Loucy (cell line): ENCODE measurements around the gene EGFLAM.

Experiments used
- H2AFZ ChIP-seq: fragments of 200-600 bp; sonication (generic); 2 replicates; pipeline ENCODE4 v1.6.0; 2016; ENCODE audit warnings: antibody characterized with exemption, mild to moderate bottlenecking, low read length, moderate library complexity
- H3F3A ChIP-seq: fragments of 200-600 bp; 2 replicates; pipeline ENCODE4 v1.6.0; 2016; ENCODE audit warnings: antibody characterized with exemption, low read depth, mild to moderate bottlenecking
- H3K27me3 ChIP-seq: fragments of 200-600 bp; sonication (generic); 2 replicates; pipeline ENCODE4 v1.6.1; 2014; ENCODE audit warnings: low read length, mild to moderate bottlenecking; ENCODE audit not compliant: insufficient read depth, poor library complexity, severe bottlenecking
- H3K36me3 ChIP-seq: fragments of 200-600 bp; sonication (generic); 2 replicates; pipeline ENCODE4 v1.6.1; 2016; ENCODE audit warnings: low read length; ENCODE audit not compliant: insufficient read depth
- H3K4me1 ChIP-seq: fragments of 200-600 bp; sonication (generic); 2 replicates; pipeline ENCODE4 v1.5.1; 2014; ENCODE audit warnings: low read length, mild to moderate bottlenecking; ENCODE audit not compliant: insufficient read depth, poor library complexity, severe bottlenecking
- H3K4me2 ChIP-seq: fragments of 200-600 bp; sonication (generic); 2 replicates; pipeline ENCODE4 v1.6.0; 2014; ENCODE audit warnings: antibody characterized with exemption, low read length, low read depth, mild to moderate bottlenecking; ENCODE audit not compliant: poor library complexity, severe bottlenecking
- H3K4me3 ChIP-seq: fragments of 200-600 bp; sonication (generic); 2 replicates; pipeline ENCODE4 v1.5.1; 2014; ENCODE audit warnings: low read length, mild to moderate bottlenecking, mixed read lengths; ENCODE audit not compliant: poor library complexity, severe bottlenecking
- H3K79me2 ChIP-seq: fragments of 200-600 bp; sonication (generic); 2 replicates; pipeline ENCODE4 v1.6.1; 2014; ENCODE audit warnings: low read length; ENCODE audit not compliant: insufficient read depth
- H3K9ac ChIP-seq: fragments of 200-600 bp; sonication (generic); 2 replicates; pipeline ENCODE4 v1.6.0; 2014; ENCODE audit warnings: mild to moderate bottlenecking, low read depth, low read length, moderate library complexity; ENCODE audit not compliant: poor library complexity, severe bottlenecking
- H3K9me2 ChIP-seq: fragments of 200-600 bp; sonication (generic); replicated peaks from 2 replicates; pipeline ENCODE4 v1.6.1; 2016; ENCODE audit warnings: low read depth, low read length, mixed read lengths
- H3K9me3 ChIP-seq: fragments of 200-600 bp; sonication (generic); 2 replicates; pipeline ENCODE4 v1.6.1; 2014; ENCODE audit warnings: mild to moderate bottlenecking, antibody characterized with exemption, low read length, low read depth; ENCODE audit not compliant: insufficient read depth
- H4K20me1 ChIP-seq: fragments of 200-600 bp; sonication (generic); 2 replicates; pipeline ENCODE4 v1.6.0; 2014; ENCODE audit warnings: antibody characterized with exemption, low read length, mild to moderate bottlenecking; ENCODE audit not compliant: insufficient read depth, poor library complexity, severe bottlenecking
- EZH2phosphoT487 ChIP-seq: fragments of 200-600 bp; IDR thresholded peaks from 2 replicates; pipeline ENCODE4 v1.6.1; 2018; ENCODE audit warnings: antibody characterized with exemption, mild to moderate bottlenecking, moderate library complexity, borderline replicate concordance
- TF ChIP-seq, protein P1 (sequence below): fragments of 200-600 bp; sonication (generic); conservative IDR thresholded peaks from 2 replicates; pipeline ENCODE4 v1.5.1; 2014; ENCODE audit warnings: mild to moderate bottlenecking, antibody characterized with exemption, low read length

EGFLAM gene

DNA sequence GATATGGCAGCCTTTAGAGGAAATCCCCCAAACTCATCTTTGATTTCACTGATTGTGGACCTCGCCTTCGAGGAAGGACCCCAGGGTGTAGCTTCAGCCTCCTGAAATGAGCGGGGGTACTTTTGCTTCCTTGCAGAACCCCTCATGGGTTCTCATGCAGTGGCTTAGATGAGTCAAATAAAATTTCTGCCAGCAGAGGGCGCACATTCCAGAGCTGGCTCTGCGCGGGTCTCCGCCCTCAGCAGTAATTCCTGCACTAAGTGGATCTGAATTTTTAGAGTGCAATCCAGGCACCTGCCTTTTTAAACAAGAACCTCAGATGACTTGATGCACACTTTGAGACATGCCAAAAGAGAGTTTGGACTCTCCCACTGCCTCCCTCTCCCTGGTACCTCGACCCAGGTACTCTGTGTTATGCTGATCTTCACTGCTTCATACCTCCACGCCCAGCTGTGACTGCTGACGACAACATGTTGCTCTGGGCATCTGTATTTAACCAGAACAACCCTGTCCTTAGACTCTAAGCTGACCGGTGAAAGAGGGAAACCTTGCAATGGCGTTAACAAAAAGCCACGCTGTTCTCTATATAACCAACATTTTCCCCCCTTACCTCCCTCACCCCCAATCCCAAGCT is 7.3 kb downstream of the EGFLAM start:
- Histone ChIP-seq H3F3A (no peaks in the 10 kb centered on the region), H3K9me2 (no peaks in the 10 kb centered on the region), H3K4me3 (no peak overlapping the region), H3K27me3 (no peaks in the 10 kb centered on the region), H2AFZ (peak overlapping the region; percentile 54), H3K36me3 (no peaks in the 10 kb centered on the region), H3K79me2 (no peaks in the 10 kb centered on the region), H3K4me1 (no peaks in the 10 kb centered on the region), H3K4me2 (no peak overlapping the region), H4K20me1 (no peaks in the 10 kb centered on the region), H3K9me3 (no peaks in the 10 kb centered on the region), H3K9ac (no peak overlapping the region)
- TF ChIP-seq EZH2phosphoT487 = no peak
- TF ChIP-seq, protein P1, sequence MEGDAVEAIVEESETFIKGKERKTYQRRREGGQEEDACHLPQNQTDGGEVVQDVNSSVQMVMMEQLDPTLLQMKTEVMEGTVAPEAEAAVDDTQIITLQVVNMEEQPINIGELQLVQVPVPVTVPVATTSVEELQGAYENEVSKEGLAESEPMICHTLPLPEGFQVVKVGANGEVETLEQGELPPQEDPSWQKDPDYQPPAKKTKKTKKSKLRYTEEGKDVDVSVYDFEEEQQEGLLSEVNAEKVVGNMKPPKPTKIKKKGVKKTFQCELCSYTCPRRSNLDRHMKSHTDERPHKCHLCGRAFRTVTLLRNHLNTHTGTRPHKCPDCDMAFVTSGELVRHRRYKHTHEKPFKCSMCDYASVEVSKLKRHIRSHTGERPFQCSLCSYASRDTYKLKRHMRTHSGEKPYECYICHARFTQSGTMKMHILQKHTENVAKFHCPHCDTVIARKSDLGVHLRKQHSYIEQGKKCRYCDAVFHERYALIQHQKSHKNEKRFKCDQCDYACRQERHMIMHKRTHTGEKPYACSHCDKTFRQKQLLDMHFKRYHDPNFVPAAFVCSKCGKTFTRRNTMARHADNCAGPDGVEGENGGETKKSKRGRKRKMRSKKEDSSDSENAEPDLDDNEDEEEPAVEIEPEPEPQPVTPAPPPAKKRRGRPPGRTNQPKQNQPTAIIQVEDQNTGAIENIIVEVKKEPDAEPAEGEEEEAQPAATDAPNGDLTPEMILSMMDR = peak; percentile 86

DNA sequence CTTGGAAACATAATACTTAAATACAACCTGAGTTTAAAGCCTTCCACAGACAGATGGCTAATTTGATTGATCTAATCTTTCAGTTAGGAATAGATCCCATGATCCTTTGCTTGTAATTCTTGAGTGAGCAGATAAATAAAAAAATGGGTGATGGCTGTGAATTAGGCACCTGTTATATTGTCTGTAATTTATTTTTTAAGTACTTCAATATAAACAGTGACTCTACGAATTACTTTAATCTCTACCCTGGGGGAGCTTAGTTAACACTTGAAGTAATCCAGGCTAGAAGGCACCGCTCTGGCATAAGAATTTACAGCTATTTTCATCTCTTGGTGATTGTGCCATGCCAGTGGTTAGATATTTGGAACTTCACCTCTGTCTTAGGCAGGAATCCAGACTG is 9.0 kb downstream of the EGFLAM start:
- Histone ChIP-seq H3K4me1 (no peaks in the 10 kb centered on the region), H3K79me2 (no peaks in the 10 kb centered on the region), H4K20me1 (no peaks in the 10 kb centered on the region), H3K9me2 (no peaks in the 10 kb centered on the region), H3F3A (no peaks in the 10 kb centered on the region), H2AFZ (no peak overlapping the region), H3K9ac (no peak overlapping the region), H3K4me3 (no peak overlapping the region), H3K36me3 (no peaks in the 10 kb centered on the region), H3K9me3 (no peaks in the 10 kb centered on the region), H3K4me2 (no peak overlapping the region), H3K27me3 (no peaks in the 10 kb centered on the region)
- no peak for TF ChIP-seq EZH2phosphoT487

DNA sequence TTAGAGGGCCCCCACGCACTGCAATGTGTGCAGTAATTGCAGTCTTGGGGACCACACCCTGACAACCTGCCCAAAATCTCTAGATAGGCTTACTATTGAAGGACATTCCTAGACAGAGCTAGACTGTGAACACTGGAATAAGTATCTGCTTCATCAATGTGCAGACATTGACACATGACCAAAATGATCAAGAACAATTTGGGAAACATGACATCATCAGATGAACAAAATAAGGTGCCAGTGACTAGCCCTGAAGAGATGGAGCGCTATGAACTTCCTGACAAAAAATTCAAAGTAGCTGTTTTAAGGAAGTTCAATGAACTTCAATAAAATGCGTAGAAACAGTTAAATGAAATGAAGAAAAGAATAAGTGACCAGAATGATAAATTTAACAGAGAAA is 15.3 kb downstream of the EGFLAM start:
- H3K27me3 ChIP-seq = no peaks in the 10 kb centered on the region
- H2AFZ ChIP-seq = no peak overlapping the region
- H3K4me2 ChIP-seq = no peak overlapping the region
- no peaks in the 10 kb centered on the region for H3K36me3 ChIP-seq
- H3K4me1 ChIP-seq = no peaks in the 10 kb centered on the region
- H4K20me1 ChIP-seq = no peaks in the 10 kb centered on the region
- 0 out of 2 replicates have a peak, but pooled peaks cover 10% of the 10 kb centered on the region for H3K9me3 ChIP-seq
- H3K79me2 ChIP-seq = no peaks in the 10 kb centered on the region
- H3F3A ChIP-seq = no peaks in the 10 kb centered on the region
- TF ChIP-seq EZH2phosphoT487 = no peak
- TF ChIP-seq, protein P1 = no peak
- H3K4me3 ChIP-seq = no peak overlapping the region
- H3K9me2 ChIP-seq = no peaks in the 10 kb centered on the region
- no peak overlapping the region for H3K9ac ChIP-seq

DNA sequence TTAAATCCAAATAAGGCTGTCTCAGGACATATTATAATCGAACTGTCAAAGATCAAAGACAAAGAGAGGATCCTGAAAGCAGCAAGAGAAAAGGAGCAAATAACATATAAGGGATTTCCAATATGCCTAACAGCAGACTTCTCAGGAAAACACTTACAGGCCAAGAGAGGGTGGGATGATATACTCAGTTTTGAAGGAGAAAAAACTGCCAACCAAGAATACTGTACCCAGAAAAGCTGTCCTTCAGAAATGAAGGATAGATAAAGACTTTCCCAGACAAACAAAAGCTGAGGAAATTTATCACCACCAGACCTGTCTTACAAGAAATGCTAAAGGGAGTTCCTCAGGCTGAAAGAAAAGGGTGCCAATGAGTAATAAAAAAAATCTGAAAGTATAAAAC is 16.0 kb downstream of the EGFLAM start:
- H4K20me1 ChIP-seq = no peaks in the 10 kb centered on the region
- H3F3A ChIP-seq = no peaks in the 10 kb centered on the region
- no peak overlapping the region for H3K9ac ChIP-seq
- H3K36me3 ChIP-seq = no peaks in the 10 kb centered on the region
- H3K4me3 ChIP-seq = no peak overlapping the region
- no peaks in the 10 kb centered on the region for H3K4me1 ChIP-seq
- H3K9me2 ChIP-seq = no peaks in the 10 kb centered on the region
- H3K9me3 ChIP-seq = 0 out of 2 replicates have a peak, but pooled peaks cover 10% of the 10 kb centered on the region
- H3K79me2 ChIP-seq = no peaks in the 10 kb centered on the region
- no peak overlapping the region for H3K4me2 ChIP-seq
- TF ChIP-seq, protein P1 = no peak
- TF ChIP-seq EZH2phosphoT487 = no peak
- H3K27me3 ChIP-seq = no peaks in the 10 kb centered on the region
- no peak overlapping the region for H2AFZ ChIP-seq
